ENCODE results near the gene TMEM236. TPM values are rescaled to one million over a fixed set of nuclear protein-coding genes. Genes with fewer than 3 reads are reported as not detected.
"Not testable (repeated sequence)": the region's sequence is repeated elsewhere in the genome, so short reads cannot be mapped to it uniquely, and the experiment has no call there.

Gene TMEM236, protein sequence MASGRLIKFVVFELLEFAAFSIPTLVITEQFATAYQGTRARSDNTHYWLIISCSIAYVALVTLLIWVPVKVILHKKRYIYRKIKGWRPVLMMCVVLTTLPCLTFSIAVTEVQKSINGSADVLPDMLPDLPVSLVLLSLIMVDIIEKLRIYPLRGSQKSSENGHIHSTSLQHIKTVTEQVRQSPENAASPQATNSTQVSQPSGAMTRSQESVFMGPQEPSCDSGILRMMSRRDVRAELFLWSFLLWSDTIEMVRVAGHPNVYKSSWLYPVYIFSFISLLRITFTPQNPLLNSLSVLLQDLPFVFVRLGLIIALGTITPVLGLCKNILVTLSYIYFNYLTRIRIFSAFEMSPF
- polyA plus RNA-seq (ENCODE audit: insufficient read depth in 1 of 5, insufficient read length in 5 of 5, low replicate concordance in 1 of 5): under 1 TPM; 0.26 to 0.54 (median 0.38) TPM
- long read RNA-seq, donor 1: 0 reads
- long read RNA-seq, donor 2: 0 reads
- long read RNA-seq, donor 3: 0 reads
- long read RNA-seq, donor 4: 0 reads
- long read RNA-seq, donor 5: 0 reads
- long read RNA-seq, donor 6: 0 reads
- long read RNA-seq, donor 7: 0 reads
- long read RNA-seq, donor 8: 0 reads

DNA sequence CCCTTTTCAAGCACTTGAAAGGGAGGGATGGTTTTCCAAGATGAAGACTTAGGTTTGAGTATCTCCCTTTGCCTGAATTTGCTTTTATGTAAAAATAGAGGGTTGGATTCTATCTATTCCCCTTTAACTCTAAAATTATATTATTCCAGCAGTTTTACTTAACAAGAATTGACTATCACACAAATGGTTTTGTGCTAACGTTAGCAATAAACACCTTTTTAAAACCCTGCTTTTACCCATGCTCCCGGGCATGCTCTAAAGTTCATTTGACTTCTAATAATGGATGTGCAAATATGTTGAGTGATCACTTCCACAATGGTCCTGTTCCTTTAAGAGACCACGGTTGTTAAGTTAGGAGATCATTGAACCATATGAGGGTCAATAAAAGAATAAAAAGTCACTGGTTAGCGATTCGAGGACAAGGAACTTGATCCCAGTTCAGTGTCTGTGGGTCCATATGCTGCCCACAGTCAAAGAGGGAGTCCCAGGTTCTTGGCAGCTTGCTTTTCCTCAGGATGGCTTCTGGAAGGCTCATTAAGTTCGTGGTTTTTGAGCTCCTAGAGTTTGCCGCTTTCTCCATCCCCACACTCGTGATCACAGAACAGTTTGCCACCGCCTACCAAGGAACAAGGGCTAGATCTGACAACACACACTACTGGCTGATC is at the start of gene TMEM236:
Gene TMEM236, plus strand, starts transcription at position 421 of the 665 bp plus-strand sequence. Its CDS starts 95 bp downstream, at position 516.
- DNase-seq: no peak

DNA sequence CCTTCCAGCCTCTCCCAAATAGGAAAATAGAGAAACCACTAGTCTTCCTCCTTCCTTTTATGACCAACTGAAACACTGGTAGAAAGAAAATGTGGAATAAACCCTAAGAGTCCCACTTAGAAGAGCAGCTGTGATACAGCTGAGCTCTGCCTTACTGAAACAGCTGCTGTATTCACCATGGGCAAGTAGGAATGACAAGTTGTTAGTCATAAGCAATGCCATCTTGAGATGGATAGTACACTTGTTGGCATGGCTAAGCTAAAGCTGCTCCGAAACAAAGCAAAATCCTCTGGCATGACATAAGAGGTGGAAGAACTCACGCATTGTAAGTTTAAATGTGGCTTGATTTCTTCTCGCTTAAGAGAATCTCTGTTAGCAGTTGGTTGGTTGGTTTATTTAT is 48.3 kb upstream of the TMEM236 start:
- no peak for DNase-seq

DNA sequence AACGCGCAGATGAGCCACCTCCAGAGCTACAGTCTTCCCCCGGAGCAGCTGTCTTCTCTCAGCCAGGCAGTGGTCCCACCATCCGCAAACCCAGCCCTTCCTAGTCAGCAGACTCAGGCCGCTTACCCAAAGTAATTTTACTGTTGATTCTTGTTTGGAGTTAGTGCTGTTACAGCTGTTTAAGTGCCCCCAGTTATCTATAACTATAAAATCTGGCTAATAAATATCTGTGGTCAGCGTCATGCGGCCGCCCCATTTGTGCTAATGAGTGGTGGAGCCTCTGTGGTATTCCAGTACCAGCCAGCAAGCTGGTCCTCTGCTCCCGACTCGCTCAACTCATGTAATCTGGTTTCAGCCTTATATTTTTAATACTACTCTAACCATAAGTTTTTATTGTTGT is 43.2 kb upstream of the TMEM236 start:
- no peak for DNase-seq

DNA sequence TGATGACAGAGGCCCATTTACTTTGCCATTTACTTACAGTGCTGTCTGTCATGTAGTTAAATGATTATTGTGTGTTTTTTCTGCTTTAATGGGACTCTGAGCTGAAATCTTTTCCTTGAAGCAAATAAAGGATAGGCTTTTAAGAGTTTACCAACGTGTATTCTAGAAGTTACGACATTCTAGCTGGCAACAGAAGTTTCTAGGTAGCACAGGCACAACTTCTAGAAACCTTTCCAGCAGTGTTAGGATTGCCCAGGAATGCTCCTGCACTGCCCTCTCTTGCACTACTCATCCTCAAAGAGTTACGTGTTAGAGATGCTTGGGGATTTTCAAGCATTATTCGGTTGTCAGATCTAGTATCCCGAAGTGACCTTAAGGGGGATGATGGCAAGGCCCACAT is 42.5 kb upstream of the TMEM236 start:
- DNase-seq: no peak

DNA sequence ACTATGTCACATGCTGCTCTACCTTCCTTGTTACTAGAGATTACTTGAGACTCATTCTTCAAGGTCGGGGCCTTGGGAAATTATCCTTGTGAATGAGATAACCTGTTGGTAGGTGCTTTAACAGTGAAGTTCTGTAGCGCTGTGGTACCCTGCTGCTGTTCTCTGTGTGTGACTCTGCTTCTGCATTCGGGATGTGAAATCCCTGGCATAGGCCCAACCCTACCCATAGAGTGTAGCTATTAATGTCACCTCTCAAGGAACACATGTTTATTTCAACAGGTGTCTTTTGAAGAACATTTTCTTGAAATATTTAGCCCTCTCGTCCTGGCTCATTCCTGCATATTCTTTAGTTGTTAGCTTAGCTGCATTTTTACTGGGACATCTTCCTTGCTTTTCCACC is 41.8 kb upstream of the TMEM236 start:
- DNase-seq: no peak

DNA sequence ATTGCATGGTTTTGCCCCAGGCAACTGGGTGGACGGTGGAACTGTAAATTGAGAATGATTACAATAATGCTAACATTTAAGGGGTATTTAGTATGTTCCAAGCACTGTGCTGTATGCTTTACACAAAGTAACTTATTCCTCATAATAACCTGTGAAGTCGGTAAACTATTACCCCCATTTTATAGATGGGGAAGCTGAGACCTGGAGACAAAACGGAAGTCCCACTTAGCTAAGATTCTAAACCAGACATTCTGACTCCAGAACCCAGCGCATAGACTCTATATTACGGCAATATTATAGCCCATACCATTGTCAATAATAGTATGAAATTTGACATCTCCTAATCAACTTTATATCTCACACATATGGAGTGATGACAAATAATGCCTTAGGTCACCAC is 39.9 kb upstream of the TMEM236 start:
- DNase-seq: no peak

DNA sequence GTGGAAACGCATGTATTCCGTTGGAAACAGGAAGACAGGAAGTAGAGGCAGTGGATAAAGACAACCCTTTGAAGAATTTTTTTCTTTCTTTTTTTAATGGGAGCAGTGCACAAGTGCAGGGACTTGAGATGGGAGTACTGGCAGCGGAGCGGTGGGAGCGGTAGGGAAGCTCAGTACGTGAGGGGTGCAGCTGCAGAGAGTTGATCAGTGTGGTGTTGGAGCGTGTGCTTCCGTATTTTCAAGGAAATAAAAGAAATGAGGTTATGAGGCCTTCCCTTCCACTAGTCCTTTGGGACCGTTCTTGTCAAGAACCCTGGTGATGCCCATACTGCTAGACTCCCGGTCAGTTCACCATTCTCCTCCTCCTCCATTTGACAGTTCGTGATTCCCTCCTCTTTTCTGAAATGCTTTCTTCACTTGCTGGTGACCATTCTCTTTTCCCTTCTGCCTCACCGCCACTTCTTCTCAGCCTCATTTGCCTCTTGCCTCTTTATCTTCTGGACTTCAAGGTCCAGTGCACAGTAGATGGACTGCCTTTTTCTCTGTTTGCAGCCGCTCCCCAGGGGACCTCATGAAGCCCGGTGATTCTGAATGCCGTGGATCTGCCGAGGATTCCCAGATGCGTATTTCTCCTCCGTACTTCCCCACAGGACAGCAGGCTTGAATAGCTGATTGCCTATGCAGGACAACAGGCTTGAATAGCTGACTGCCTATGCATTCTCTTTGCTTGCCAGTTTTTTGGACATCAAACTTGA is 39.1 kb upstream of the TMEM236 start:
- no peak for DNase-seq

DNA sequence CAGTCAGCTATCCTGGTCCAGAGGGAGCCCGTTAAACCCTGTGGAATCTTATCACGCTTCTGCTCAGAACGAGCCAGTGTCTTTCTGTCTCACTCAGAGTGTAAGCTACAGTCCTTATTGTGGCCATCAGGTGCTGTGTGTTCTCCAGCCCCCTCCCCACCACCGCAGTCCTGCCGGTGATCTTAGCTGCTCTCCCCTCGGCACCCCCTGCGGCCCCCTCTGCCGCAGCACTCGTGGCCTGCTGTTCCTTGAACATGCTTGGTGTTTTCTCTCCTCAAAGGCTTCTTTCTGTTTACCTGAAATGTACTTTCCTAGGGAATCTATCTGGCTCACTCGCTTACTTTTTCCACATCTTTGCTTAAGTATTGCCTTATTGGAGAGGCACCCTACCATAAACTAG is 38.2 kb upstream of the TMEM236 start:
- no peak for DNase-seq

DNA sequence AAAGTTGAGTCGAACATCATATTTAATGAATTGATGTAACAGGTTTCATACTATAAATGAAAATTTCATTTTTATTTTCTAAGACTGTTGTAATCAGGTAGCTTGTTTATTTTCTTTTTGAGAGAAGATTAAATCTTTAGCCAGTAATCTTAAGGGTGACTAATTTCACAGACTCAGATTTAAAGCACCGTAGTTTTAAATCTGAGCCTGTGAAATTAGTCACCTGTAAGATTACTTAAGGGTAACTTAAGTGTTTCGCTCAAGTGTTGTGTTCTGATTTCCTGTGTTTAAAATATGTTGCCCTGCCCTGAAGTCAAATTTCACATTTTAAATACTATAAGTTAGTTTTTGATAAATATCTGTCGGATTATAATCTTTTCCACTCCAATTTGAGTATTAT is 35.8 kb upstream of the TMEM236 start:
- no peak for DNase-seq

DNA sequence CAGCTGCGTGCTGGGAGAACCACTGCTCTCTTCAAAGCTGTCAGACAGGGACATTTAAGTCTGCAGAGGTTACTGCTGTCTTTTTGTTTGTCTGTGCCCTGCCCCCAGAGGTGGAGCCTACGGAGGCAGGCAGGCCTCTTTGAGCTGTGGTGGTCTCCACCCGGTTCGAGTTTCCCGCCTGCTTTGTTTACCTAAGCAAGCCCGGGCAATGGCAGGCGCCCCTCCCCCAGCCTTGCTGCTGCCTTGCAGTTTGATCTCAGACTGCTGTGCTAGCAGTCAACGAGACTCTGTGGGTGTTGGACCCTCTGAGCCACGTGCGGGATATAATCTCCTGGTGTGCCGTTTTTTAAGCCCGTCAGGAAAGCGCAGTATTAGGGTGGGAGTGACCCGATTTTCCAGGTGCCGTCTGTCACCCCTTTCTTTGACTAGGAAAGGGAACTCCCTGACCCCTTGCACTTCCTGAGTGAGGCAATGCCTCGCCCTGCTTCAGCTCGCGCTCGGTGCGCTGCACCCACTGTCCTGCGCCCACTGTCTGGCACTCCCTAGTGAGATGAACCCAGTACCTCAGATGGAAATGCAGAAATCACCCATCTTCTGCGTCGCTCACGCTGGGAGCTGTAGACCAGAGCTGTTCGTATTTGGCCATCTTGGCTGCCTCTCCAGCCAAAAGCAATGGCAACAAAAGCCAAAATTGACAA is 29.5 kb upstream of the TMEM236 start:
- DNase-seq: not testable (repeated sequence)

DNA sequence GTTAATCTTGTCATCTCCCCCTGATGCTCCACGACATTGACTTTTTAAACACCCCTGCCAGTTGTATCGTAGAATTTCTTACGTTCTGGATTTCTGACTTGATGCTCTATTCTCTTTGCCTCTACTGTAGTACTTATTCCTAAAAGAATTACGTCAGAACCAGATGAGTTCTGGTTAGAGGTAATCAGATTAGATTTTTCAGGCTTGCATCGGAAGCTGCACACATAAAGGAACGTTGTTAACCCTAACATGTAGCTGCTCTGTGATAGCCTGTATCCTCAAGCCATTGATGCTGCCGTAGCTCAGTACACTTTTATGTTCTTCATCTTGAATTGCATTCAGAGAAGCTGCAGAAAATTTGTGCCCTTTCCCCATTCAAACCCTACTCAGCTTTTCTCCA is 26.3 kb upstream of the TMEM236 start:
- no peak for DNase-seq

DNA sequence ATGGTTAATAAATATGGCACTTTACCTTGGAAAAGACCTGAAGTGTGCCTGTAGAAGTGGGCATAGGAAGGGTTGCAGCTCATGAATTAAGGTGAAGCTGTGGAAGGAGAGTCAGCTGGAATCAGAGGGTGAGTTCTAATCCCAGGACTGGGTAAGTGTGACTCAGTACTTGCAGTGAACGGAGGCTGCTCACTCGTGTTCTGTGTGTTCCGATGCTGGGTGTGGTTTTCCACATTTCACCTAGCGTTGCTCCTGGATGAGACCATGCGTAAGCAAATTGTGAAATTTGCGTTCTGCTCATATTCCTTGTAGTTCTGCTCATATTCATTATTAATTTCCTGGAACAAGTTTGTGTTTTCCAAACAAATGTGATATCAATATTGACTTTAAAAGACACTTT is 22.4 kb upstream of the TMEM236 start:
- no peak for DNase-seq

DNA sequence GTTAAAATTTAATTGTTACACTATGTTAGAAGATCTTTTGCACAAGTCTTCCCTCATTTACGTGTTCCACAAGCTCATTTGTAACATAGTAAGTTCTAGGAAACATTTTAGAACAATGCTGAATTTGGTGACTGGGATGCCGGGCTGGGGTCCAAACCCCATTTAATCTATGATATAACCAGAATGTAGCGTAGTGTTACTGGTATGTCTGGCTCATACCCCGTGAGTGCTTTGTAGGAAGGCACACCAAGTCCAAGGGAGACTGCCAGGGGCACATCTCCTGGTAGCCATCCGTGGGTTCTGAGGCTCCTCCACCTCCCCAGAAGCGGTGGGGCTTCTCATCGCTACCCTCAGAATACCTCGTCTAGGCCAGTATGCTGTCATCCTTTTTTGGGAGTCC is 21.3 kb upstream of the TMEM236 start:
- no peak for DNase-seq

DNA sequence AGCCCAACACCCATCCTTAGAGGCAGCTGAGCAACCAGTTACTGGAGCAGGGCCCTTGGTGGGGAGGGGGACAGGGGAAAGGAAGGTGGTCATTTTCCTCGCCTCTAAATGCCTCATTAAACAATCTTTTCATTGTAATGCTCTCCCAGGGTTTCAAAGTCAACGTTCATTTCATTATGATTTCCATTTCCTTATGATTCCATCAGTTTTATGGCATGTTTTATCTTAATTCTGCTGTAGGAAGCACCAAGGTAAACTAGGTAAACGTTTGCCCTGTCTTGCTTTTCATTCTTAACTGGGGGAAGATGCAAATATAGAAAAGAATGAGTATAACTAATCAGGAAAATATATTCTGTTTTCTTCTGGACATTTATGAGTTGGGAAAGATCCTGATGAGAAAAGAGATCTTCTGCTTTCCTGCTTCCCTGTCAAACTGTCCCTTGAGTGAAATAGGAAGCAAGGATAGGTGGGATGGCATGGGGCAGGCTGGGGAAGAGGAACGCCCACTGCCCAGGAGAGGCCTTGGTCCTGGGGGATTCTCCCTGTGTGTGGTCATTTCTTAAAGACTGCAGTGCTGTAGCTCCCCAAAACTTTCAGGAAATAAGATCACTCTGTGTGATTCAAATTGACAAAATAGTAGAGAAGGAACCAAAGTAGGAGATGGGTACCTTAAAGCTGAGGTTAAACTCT is 20.5 kb upstream of the TMEM236 start:
- DNase-seq: no peak

DNA sequence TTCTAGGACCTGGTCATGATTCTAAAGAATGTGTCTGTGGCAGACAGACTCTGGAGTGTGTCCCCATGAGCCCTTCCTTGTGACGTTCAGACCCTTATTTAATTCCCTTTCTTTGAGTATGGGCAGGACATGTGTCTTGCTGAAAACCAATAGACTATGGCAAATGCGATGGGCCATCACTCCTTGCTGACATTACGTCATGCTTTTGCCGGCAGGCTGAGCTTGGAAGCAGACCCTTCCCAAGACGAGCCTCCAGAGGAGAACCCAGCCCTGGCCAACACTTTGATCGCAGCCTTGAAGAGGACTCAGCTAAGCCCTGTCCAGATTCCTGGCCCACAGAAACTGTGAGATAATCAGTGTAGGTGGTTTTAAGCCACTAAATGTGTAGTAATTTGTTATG is 18.4 kb upstream of the TMEM236 start:
- DNase-seq: no peak

DNA sequence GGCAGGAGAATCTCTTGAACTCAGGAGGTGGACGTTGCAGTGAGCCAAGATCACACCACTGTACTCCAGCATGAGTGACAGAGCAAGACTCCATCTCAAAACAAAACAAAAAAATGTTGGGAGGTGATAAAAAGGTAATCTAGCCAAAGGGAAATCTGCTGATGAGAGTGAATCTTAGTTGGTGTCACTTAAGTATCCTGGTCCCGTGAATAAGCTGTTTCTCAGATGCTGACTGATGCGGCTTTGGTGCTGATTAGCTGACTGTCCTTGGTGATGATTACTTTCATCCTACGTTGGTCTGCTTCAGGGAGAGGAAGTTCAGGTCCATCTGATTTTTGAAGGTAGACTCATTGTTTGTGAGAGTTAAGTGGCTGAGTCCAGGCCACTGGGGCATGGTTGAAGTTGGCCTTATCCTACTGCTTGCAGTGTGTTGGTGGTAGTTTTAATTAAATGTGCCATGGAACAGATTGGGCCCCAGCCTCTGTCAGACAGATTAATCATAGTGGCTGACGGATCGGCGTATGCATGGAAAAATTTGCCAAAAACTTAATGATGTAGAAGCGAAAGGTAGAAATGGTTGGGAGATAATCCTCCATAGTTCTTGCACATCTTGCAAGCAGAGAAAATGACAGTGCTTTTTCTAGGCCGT is 17.4 kb upstream of the TMEM236 start:
- no peak for DNase-seq

DNA sequence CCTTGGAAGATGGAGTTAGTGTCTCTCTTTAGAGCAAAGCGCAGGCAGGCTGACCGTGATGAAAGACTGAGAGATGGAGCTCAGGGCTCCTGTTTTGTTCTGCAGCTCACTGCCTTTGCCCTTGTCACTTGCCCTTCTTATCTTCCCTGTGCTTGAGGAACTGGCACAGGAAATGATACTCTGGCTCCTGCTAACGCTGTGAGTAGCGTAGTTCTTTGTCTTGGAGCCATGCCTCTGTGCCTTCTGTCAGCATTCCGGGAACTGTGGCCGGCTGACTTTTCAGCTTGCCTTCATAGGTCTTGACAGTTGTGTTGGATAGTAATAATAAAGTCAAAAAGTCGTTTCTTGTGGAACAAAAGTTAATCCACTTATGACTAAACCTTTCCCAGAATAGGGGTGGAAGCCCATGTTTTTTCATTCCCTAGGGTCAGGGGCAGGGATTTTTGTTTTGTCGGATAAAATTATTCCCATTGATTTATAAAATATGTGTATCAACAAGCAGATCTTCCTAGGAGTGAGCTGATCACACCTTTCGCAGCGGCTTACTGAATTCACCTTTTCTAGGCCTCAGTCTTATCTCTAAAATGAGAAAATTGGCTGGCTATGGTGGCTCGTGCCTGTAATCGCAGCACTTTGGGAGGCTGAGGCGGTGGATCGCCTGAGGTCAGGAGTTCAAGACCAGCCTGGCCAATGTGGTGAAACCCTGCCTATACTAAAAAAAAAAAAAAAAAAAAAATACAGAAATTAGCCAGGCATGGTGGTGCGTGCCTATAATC is 16.6 kb upstream of the TMEM236 start:
- DNase-seq: no peak

DNA sequence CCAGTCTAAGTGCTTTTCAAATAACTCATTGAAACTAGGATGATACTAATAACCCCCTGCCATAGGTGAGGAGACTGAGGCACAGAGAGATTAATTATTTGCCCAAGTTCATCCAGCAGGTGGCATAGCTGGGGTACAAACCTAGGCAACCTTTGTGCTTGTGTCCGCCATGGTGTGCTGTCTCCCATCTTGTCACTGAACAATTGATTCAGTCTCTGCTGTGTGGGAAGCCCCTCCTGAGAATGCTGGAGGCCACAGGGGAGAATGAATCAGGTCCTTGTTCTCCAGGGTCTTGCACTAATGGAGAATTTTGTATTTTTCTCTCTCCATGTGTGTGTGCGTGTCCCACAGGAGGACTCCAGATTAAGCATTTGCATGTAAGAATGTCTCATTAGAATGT is 15.8 kb upstream of the TMEM236 start:
- no peak for DNase-seq

Measured in right lung (tissue), 10 donors.